NCI-H2107 treated with DMSO at 0.1 percent for 48 hours (cell line): ENCODE data around the gene ARL15.
"Not testable (repeated sequence)": the region's sequence is repeated elsewhere in the genome, so short reads cannot be mapped to it uniquely, and the experiment has no call there.

Experiments used
- DNase-seq: peaks from one replicate; lab custom pipeline; 2025; ENCODE audit not compliant: unreplicated experiment; lab: John Stamatoyannopoulos, UW

The ARL15 gene

GRCh38 chr5:54310433-54311175 is at the start of gene ARL15:
TSS of gene ARL15 (minus strand) at chr5:54310573.
- peak; percentile 87 for DNase-seq

GRCh38 chr5:54360089-54360488 is 49.7 kb upstream of the ARL15 start:
- no peak for DNase-seq

GRCh38 chr5:54357408-54358058 is 47.2 kb upstream of the ARL15 start:
- DNase-seq, result no peak

- DNase-seq, result not testable (repeated sequence)
Measured at GRCh38 chr5:54353933-54354564, 43.7 kb upstream of the ARL15 start.

GRCh38 chr5:54352580-54352979 is 42.2 kb upstream of the ARL15 start:
- not testable (repeated sequence) for DNase-seq

GRCh38 chr5:54347221-54347865 is 37.0 kb upstream of the ARL15 start:
- DNase-seq, result no peak

GRCh38 chr5:54344653-54345052 is 34.3 kb upstream of the ARL15 start:
- DNase-seq, result no peak

GRCh38 chr5:54341971-54342370 is 31.6 kb upstream of the ARL15 start:
- DNase-seq, result no peak

GRCh38 chr5:54337523-54337922 is 27.1 kb upstream of the ARL15 start:
- DNase-seq, result no peak

GRCh38 chr5:54332720-54333119 is 22.3 kb upstream of the ARL15 start:
- no peak for DNase-seq

GRCh38 chr5:54329731-54330709 is 19.6 kb upstream of the ARL15 start:
- DNase-seq, result peak; percentile 58

- DNase-seq, result no peak
Measured at GRCh38 chr5:54326662-54327270, 16.4 kb upstream of the ARL15 start.

- no peak for DNase-seq
Measured at GRCh38 chr5:54325610-54326311, 15.4 kb upstream of the ARL15 start.

GRCh38 chr5:54325272-54325609 is 14.9 kb upstream of the ARL15 start:
- DNase-seq, result no peak

GRCh38 chr5:54324651-54325271 is 14.4 kb upstream of the ARL15 start:
- no peak for DNase-seq

- no peak for DNase-seq
Measured at GRCh38 chr5:54323495-54323894, 13.1 kb upstream of the ARL15 start.

- peak; percentile 22 for DNase-seq
Measured at GRCh38 chr5:54320256-54320655, 9.9 kb upstream of the ARL15 start.

- DNase-seq, result no peak
Measured at GRCh38 chr5:54317511-54318260, 7.3 kb upstream of the ARL15 start.
